H1 (cell line): Measurements from ENCODE around the gene CERT1. TPM values are rescaled to one million over a fixed set of nuclear protein-coding genes. Genes with fewer than 3 reads are reported as not detected.

ENCODE experiments used
- ASH2L ChIP-seq: fragments of 200-600, 300-600 bp; sonication (generic); IDR thresholded peaks from one replicate; pipeline ENCODE4 v1.7.1; 2017; ENCODE audit warnings: low read length
- CHD7 ChIP-seq: fragments of 300-600 bp; sonication (generic); IDR thresholded peaks from 2 replicates; pipeline ENCODE4 v1.7.1; 2012; ENCODE audit warnings: low read length, moderate library complexity, mild to moderate bottlenecking, inconsistent platforms; ENCODE audit not compliant: insufficient replicate concordance
- EZH2 ChIP-seq: fragments of 200-600 bp; sonication (generic); IDR thresholded peaks from 2 replicates; pipeline ENCODE4 v1.7.1; 2012; ENCODE audit warnings: low read depth, mild to moderate bottlenecking, moderate library complexity, low read length, inconsistent platforms; ENCODE audit not compliant: severe bottlenecking
- HDAC2 ChIP-seq, 2 experiments: fragments of 300-600 bp in 1 of 2; sonication (generic) in 1 of 2; IDR thresholded peaks; 2 replicates each; pipeline ENCODE4 v1.6.1; 2011 to 2012; ENCODE audit warnings: low read depth in 2 of 2, low read length in 2 of 2, mild to moderate bottlenecking in 2 of 2, moderate library complexity in 2 of 2, borderline replicate concordance in 1 of 2, inconsistent platforms in 1 of 2
- KDM1A ChIP-seq: fragments of 200-600, 300-600 bp; sonication (generic); IDR thresholded peaks from 2 replicates; pipeline ENCODE4 v1.7.1; 2016; ENCODE audit warnings: mild to moderate bottlenecking, low read length, borderline replicate concordance
- MAFK ChIP-seq: IDR thresholded peaks from 2 replicates; pipeline ENCODE4 v1.6.1; 2012; ENCODE audit warnings: low read depth, mild to moderate bottlenecking, improper control_type of control experiment, low read length
- NANOG ChIP-seq: IDR thresholded peaks from 2 replicates; pipeline ENCODE4 v1.6.1; 2011; ENCODE audit warnings: low read length, low read depth, mild to moderate bottlenecking, inconsistent platforms; ENCODE audit not compliant: insufficient read depth, poor library complexity, severe bottlenecking
- POLR2AphosphoS5 ChIP-seq: IDR thresholded peaks from 2 replicates; pipeline ENCODE4 v1.6.1; 2011; ENCODE audit warnings: low read depth, low read length
- RNF2 ChIP-seq: fragments of 200-900, 300-1000 bp; sonication (generic); IDR thresholded peaks from 2 replicates; pipeline ENCODE4 v1.7.1; 2016; ENCODE audit warnings: borderline replicate concordance, low read depth, mild to moderate bottlenecking, antibody characterized with exemption, low read length; ENCODE audit not compliant: poor library complexity, severe bottlenecking; ENCODE audit errors: missing control alignments
- RXRA ChIP-seq: IDR thresholded peaks from 2 replicates; pipeline ENCODE4 v1.6.1; 2011; ENCODE audit warnings: low read depth, mild to moderate bottlenecking, low read length, moderate library complexity; ENCODE audit not compliant: insufficient read depth
- SUZ12 ChIP-seq: fragments of 200-600 bp; sonication (generic); IDR thresholded peaks from 2 replicates; pipeline ENCODE4 v1.6.1; 2012; ENCODE audit warnings: mild to moderate bottlenecking, inconsistent platforms, low read length, moderate library complexity, mixed read lengths
- polyA plus RNA-seq, 7 experiments: library from polyadenylated mRNA; depleted of rRNA in 3 of 7; stranded (reverse) in 5 of 7; unstranded in 2 of 7; fragments of >200 nt in 5 of 7; fragments of 200-250 nt in 2 of 7; gene quantifications; 1 replicate in 5 of 7; 2 replicates in 1 of 7; 4 replicates in 1 of 7; pipeline versions ENCODE4 v1.2.1 to v1.2.3, GENCODE V29; 2011 to 2013; ENCODE audit warnings: missing spikeins in 2 of 7, mixed read lengths in 2 of 7
- total RNA-seq: library from RNA; stranded (reverse); fragmentation: NEBNext Ultra II Directional; extraction: Animal tissue kit (Norgen Biotek cat#: 25700); gene quantifications from 2 replicates; pipeline ENCODE4 v1.2.1, GENCODE V29; 2021

CERT1 gene
- total and polyA plus RNA-seq, 2 of the 8 experiments (the other 6 are each of a cell fraction or from before 2014, with no cell fraction given): 7.8 to 55.3 TPM

GRCh38 chr5:75524071-75524470, 12.6 kb upstream of the CERT1 start (continued):
- no peak for TF ChIP-seq CHD7
- no peak for TF ChIP-seq KDM1A
- no peak for TF ChIP-seq MAFK
- TF ChIP-seq RXRA: no peak
- TF ChIP-seq NANOG: no peak
- no peak for TF ChIP-seq RNF2
- no peak for TF ChIP-seq POLR2AphosphoS5
- TF ChIP-seq HDAC2 (IDR thresholded peaks at IDR 0.05; ENCODE audit: borderline replicate concordance in 1 of 2, low read depth in 2 of 2, low read length in 2 of 2): no peak
- no peak for TF ChIP-seq SUZ12
- TF ChIP-seq EZH2: no peak
- no peak for TF ChIP-seq ASH2L
